GM21528 (cell line): ENCODE results near the gene GID8.
A peak's percentile ranks its signal among the peaks of the same experiment; 100 is the strongest.

Experiments
- ATAC-seq: cut with Tn5 transposase; IDR thresholded peaks from one replicate; pipeline ENCODE4 v1.9.1; 2021; ENCODE audit warnings: mild to moderate bottlenecking, moderate library complexity; ENCODE audit not compliant: unreplicated experiment, low FRiP score

Gene GID8

GRCh38 chr20:62938105-62938888 is at the start of gene GID8:
TSS of gene GID8 (plus strand) at chr20:62938147. CDS start at chr20:62941503, 3,356 bp downstream.
- peak; percentile 45 for ATAC-seq

DNA sequence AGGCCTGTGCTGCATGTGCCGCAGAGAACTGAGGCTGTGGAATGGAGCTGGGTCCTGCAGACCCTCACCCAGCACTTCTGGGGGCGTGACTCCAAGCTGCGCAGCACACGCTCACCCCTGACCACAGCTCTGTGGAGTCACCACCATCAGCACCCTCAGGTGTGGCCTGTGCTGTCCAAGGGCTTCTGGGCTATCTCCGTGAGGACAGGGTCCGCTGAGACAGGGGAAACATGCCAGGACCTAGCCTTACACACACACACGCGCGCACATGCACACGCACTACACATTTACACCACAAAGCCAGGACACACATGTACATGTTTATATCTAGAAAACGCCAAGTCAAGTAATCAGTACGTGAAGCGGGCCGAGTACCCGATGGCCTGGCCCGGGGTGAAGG is 49.5 kb upstream of the GID8 start:
- no peak for ATAC-seq

- no peak for ATAC-seq
Observed at GRCh38 chr20:62888910-62889309, 49.0 kb upstream of the GID8 start.

GRCh38 chr20:62889411-62889810 is 48.5 kb upstream of the GID8 start:
- ATAC-seq = no peak

DNA sequence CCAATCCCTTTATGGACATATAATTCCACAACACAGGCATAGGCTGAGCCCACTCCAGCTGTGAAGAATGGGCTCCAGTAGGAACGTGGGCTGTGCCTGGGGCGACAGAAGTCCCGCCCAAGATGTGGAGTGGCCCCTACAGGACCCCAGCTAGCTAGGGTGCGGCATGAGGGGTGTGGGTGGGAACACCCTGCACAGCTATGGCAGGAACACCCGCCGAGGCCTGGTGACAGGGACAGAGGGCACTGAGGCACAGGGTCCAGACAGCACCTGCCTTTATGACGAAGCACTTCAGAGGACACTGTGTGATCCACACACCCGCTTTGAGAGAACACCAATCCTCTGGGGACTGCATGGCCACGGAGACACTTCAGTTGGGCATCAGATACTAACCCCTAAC is 48.1 kb upstream of the GID8 start:
- ATAC-seq = no peak

GRCh38 chr20:62890444-62890843 is 47.5 kb upstream of the GID8 start:
- ATAC-seq = no peak

DNA sequence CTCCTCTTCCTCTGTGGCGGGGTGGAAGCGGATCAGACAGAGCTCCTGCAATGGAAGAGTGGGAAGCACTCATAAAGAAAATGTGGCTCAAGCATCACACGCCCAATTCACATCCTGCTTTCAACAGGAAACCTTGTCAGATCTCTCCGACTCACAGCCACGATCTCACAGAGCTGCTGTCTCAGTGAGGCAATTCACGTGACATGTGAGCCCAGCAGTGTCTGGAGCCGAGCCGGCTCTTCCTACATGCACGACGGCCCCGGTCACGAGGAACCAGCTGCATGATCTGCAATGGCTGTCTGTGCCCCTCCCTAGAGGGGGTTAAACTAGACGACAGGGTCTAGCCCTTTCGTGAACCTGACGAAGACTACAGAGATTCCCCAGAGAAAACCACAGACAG is 46.8 kb upstream of the GID8 start:
- no peak for ATAC-seq

DNA sequence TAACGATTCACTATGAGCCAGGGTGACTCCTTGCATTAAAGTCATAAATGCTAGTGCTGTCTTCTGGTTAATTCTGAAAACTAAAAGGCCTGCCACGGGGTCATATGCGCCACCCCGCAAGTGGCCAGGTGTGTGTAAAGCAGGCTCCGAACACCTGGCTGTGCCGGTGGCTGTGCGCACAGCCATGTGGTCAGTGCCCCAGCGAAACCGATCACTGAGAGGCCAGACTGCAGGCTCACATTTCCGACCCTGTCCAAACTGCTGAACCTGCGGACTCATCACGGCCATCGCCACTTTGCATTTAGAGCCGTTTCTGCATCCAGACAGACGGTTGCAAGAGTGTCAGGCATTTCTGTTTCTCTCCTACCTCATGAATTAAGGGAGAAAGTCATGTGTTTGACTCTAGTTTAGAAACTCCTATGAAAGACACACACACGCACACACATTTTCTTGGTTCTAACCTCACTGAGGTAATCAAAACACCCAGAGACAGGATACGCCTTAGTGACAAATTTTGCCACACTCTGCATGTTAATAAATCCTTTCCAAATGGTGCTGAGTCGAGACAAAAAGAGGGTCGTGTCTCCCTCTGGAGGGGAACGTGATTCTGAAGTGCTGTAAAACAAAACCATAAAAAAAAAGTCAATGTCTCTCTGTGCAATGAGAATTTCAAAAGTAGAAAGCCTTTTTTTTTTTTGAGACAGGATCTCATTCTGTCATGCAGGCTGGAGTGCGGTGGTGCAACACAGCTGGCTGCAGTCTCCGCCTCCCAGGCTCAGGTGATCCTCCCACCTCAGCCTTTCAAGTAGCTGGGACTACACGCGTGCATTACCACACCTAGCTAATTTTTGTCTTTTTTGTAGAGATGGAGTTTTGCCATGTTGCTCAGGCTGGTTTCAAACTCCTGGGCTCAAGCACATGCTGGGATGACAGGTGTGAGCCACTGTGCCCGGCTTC is 45.3 kb upstream of the GID8 start:
- ATAC-seq = no peak

- no peak for ATAC-seq
Observed at GRCh38 chr20:62893700-62894099, 44.2 kb upstream of the GID8 start.

DNA sequence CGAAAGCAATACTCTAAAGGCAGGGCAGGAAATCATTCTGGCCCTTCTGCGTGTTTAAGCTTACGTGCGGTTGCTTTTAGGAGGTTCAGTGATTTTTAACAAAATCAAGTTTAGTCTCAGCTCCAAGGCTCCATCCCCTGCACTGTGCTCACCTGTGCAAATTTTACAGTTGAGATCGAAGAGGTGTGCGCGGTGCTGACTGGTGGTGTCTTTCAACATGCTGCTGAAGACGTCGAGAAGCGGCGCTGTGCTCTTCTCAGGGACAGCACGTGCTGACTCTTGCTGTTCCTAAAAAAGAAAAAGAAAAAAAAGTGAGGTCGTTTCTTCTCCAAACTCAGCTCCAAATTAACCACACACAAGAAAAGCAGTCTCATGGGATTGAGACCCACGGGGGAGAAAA is 43.7 kb upstream of the GID8 start:
- no peak for ATAC-seq

DNA sequence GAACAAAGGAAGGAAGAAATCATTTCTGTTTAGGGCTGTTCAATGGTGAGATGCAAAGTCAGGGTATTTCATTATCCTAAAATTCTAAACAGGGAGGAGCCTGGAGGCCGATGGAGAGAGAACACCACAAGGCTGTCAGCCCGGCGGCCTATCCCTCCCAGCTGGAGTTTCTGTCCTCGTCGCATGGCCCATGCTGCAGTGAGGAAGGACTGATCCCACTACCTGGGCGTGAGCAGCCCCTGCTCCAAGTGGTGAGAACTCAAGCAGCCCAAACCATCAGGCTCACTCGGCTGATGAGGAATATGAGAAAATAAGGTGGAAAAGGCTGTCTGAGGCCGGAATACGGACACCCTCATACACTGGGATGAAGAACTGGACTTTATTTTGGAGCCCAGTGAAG is 42.4 kb upstream of the GID8 start:
- no peak for ATAC-seq

DNA sequence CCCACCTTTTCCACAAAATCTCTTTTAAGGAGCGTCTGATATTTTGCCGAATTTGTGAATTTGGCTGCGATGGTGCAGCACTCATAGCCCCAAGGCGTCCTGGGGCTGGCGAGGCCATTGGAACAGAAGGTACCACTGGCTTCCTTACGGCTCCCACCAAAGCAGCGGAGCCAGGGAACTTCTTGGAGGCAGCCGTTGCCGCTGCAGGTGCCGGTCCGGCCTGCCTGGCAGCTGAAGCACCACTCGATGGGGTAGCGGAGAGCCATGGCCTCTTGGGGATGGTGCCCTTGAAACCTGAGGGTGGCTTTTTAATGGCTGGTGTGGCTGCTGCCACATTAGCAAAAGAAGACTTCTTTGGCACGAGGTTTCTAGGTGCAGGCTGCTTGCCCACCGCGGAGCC is 41.4 kb upstream of the GID8 start:
- ATAC-seq = no peak

DNA sequence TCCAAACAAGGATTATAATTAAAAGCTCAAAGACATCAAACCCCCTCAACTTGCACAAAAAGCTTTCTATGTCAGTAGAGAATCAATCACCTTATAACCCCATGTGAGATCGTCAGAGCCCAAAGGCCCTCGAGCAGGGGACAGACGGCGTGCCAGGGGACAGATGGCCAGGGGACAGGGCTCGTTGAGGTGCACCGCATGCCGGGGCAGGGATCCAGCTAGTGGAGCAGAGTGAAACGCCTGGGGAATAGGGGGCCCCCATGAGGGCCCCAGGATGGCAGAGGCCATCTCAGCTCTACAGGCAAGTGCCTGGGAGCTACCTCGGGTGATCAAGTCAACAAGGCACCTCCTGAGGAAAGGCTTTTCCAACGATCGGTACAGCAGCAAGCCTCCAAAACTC is 40.3 kb upstream of the GID8 start:
- ATAC-seq = no peak

GRCh38 chr20:62898093-62898964 is 39.6 kb upstream of the GID8 start:
- ATAC-seq = no peak

DNA sequence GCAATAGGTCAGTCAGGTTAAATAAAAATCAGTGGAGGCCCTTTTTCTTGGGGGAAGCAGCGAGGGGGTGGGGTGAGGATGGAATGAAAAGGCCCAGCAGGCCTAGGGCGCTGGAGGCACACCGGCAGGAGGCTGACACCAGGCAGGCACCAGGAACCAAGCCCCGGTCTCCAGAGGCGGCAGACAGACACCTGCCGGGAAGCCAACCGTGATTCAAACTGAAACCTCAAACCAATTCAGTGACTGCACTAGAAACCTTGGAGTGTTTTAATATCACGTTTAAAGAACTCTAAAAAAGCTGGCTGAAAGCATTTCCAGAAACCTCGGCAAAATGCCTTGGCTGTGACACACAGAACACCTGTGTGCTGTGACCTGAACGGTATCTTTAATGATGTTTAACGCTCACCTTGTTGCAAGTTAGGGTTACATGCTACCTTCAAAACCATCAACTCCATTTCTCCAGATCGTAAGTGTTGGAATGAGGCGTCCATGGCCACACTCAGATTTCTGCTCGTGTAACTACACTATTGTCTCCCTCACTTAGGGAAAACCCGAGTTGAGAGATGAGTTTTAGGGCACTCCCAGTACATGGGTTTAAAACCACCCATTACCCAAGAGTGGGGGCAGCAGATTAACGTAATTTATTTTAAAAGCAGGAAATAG is 38.8 kb upstream of the GID8 start:
- ATAC-seq = no peak

- no peak for ATAC-seq
Observed at GRCh38 chr20:62899633-62900051, 38.3 kb upstream of the GID8 start.

- peak; percentile 68 for ATAC-seq
Observed at GRCh38 chr20:62900052-62900691, 37.8 kb upstream of the GID8 start.

DNA sequence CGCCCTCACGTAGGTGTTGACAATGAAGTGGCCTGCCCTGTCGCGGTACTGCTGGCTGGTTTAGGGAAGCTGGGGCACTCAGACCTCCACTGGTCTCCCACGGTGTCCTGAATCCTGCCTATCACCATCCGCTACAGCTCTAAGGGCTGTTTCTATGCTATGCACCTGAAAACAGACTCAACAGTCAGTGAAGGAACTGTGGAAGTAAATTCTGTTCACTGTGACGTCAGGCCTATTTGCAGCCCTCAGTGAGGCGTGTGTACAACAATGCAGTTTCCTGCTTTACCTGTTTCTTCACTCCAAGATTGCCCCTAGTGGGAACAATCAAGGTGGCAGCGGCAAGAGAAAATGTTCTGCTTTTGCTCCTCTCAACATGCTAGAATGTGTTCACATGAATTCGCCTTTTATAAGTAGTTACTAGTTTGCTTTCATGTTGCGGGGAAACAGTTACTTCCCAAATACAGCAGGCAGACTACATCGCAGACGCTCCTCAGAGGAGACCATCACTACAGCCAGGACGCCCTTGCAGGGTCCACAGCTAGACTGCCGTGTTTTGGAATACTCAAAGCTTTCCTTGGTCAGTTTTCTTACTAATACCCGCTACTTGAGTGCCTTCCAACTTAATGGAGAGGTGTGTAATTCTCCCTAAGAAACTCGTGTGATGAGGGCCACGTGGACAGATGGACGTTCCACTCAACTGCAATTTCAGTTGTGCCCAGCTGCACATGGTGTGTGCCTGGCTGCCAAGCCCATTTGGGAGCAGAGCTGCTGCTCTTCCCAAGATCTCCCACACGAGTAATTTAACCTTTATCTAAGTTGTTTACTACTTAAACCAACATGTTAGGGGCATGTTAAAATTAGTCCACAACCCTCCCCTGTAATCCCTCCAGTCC is 37.0 kb upstream of the GID8 start:
- ATAC-seq = no peak

DNA sequence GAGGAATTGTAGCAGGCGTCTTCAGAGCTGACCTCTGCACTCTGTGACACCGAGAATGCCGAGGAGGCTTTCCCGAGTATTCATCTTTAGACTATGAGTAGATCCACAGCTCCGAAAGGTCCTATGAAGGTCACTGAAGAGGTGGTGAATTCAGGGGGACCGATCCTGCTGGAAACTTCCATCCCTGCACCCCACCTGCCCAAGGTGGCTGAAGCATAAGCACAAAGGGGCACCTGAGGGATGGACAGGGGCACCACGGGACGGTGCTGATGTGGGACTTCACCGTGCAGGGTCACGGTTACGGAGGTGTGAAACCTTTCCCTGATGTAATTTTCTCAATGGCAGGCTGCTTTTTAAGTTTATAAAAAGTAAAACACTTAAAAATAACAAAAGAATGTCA is 36.1 kb upstream of the GID8 start:
- no peak for ATAC-seq
